Ovary (tissue), 9 donors: Measurements from ENCODE around the gene HINT3. TPM values are rescaled to one million over a fixed set of nuclear protein-coding genes. Genes with fewer than 3 reads are reported as not detected.

ENCODE experiments used
- DNase-seq, 5 donors: peaks; one replicate each; pipeline ENCODE4 v3.0.0-alpha.2; 2019 to 2020
- H3K27ac ChIP-seq, 2 donors: fragments of 200-600 bp; one replicate each; pipeline versions ENCODE4 v1.5.1 to v1.8.0; 2019 to 2022
- H3K27me3 ChIP-seq: fragments of 200-600 bp; one replicate; pipeline ENCODE4 v1.8.0; 2022
- H3K36me3 ChIP-seq: fragments of 200-600 bp; sonication (generic); one replicate; pipeline ENCODE4 v1.5.1; 2019
- H3K4me1 ChIP-seq: one replicate; pipeline ENCODE4 v1.8.1; 2013; ENCODE audit warnings: mild to moderate bottlenecking, moderate library complexity; ENCODE audit not compliant: insufficient read depth
- H3K4me3 ChIP-seq: fragments of 200-600 bp; sonication (generic); one replicate; pipeline ENCODE4 v1.5.1; 2017
- H3K9me3 ChIP-seq, 2 donors: fragments of 200-600 bp in 1 of 2; sonication (generic) in 1 of 2; one replicate each; pipeline versions ENCODE4 v1.5.1 to v1.8.1; 2013 to 2019; ENCODE audit warnings: mild to moderate bottlenecking in 1 of 2, moderate library complexity in 1 of 2
- CTCF ChIP-seq, 3 donors: fragments of 450-650 bp in 2 of 3; fragments of 200-600 bp in 1 of 3; IDR thresholded peaks; one replicate each; pipeline versions ENCODE4 v1.5.1 to v1.8.0; 2016 to 2022; ENCODE audit warnings: antibody characterized with exemption in 3 of 3, mild to moderate bottlenecking in 1 of 3
- EP300 ChIP-seq: sonication (generic); formaldehyde crosslinking; IDR thresholded peaks from one replicate; pipeline ENCODE4 v1.6.1; 2017; ENCODE audit warnings: antibody characterized with exemption
- POLR2A ChIP-seq: fragments of 450-650 bp; IDR thresholded peaks from one replicate; pipeline ENCODE4 v1.6.1; 2017; ENCODE audit warnings: antibody characterized with exemption, mild to moderate bottlenecking, moderate library complexity
- whole genome bisulfite sequencing, 3 donors: extraction: QIAGEN DNeasy Blood & Tissue Kit in 1 of 3; methylation state at CpG; one replicate each; pipeline versions ENCODE4 v1.1.5 to v1.1.7; 2013 to 2017; 5-methylcytosine and 5-hydroxymethylcytosine counted together
- intact Hi-C, 4 donors: fragments of 100-400 bp; cut with DNase I; formaldehyde crosslinking; loops; one replicate each; pipeline versions ENCODE4 v1.11.0 to v1.15.1; 2022 to 2023
- polyA plus RNA-seq, 2 donors: library from polyadenylated mRNA; stranded (reverse); fragments of 200-250 nt in 1 of 2; fragments of 350-450 nt in 1 of 2; fragmentation: Illumina TruSeq in 1 of 2; extraction: RNeasy Lipid Tissue Mini Kit (QIAGEN cat#74804) in 1 of 2; gene quantifications; one replicate each; pipeline ENCODE4 v1.2.3, GENCODE V29; 2013 to 2014
- total RNA-seq, 7 donors: library from RNA; depleted of rRNA in 2 of 7; stranded (reverse); fragments of >200 nt in 2 of 7; fragmentation: NEBNext Ultra II Directional in 3 of 7; extraction: Animal tissue kit (Norgen Biotek cat#: 25700) in 3 of 7; gene quantifications; one replicate each; pipeline versions ENCODE4 v1.1.0 to v1.2.4, GENCODE V29; 2016 to 2023
- donor health status: DM: no; HTN: no; CAD: no; lungs with moderate emphysema.
- donor health status: DM: no; HTN: no; CAD: no.
- donor health status: Bipolar disorder and iron deficiency.
- donor health status: DM: yes; HTN: yes; CAD: no.
- donor health status: DM: no; HTN: no; CAD: no.
- donor health status: DM: yes; HTN: yes; CAD: no.

The HINT3 gene
- total and polyA plus RNA-seq, 9 donors: 10.3 to 20.4 (median 18.0) TPM

GRCh38 chr6:126010040-126010439 lies 53.5 kb downstream of the HINT3 start:
- intact Hi-C loops: no loop called here
- H3K27ac ChIP-seq: no peak overlapping the region
- no peaks in the 10 kb centered on the region for H3K27me3 ChIP-seq
- WGBS, 3 donors: 65 to 80% (median 75%) methylated on average over 4 of the region's 4 CpGs
- no peaks in the 10 kb centered on the region for H3K9me3 ChIP-seq
- no peak overlapping the region for H3K4me3 ChIP-seq
- H3K36me3 ChIP-seq: no peaks in the 10 kb centered on the region
- DNase-seq: no peak
- H3K4me1 ChIP-seq: no peaks in the 10 kb centered on the region
- TF ChIP-seq EP300 (no peak), POLR2A (no peak), CTCF (IDR thresholded peaks at IDR 0.05) (no peak)

DNA sequence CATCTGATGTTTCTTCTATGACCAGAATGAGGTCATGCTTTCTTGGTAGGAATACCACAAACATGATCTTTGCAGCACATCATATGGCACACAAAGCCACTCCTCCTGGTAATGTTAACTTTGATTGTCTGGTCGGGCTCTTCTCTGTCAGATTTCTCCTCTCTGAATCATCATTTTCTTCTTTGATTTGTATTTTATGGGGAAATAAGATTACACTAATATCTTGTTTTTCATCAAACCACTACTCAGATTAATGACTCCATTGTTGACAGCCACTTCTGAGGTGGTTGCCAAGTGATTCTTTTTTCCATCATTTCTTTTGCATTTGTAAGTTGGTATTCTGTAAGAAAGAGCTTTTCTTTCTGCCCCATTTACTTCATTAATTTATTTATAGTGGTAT lies 59.3 kb downstream of the HINT3 start:
- Histone ChIP-seq H3K36me3 (no peaks in the 10 kb centered on the region), H3K4me3 (no peak overlapping the region), H3K9me3 (no peaks in the 10 kb centered on the region), H3K27me3 (no peaks in the 10 kb centered on the region), H3K4me1 (no peaks in the 10 kb centered on the region), H3K27ac (no peak overlapping the region)
- TF ChIP-seq EP300 (no peak), POLR2A (no peak), CTCF (IDR thresholded peaks at IDR 0.05) (no peak)
- no peak for DNase-seq
- intact Hi-C loops: no loop called here
- WGBS, 3 donors: 73 to 95% (median 94%) methylated on average over 1 of the region's 1 CpG

- no peaks in the 10 kb centered on the region for H3K4me1 ChIP-seq
- no peak overlapping the region for H3K4me3 ChIP-seq
- no peak overlapping the region for H3K27ac ChIP-seq
- no peaks in the 10 kb centered on the region for H3K36me3 ChIP-seq
- intact Hi-C loops: no loop called here
- H3K9me3 ChIP-seq: no peaks in the 10 kb centered on the region
- TF ChIP-seq CTCF (IDR thresholded peaks at IDR 0.05): no peak
- TF ChIP-seq POLR2A: no peak
- TF ChIP-seq EP300: no peak
- no peaks in the 10 kb centered on the region for H3K27me3 ChIP-seq
- DNase-seq: no peak
- 76 to 88% (median 80%) methylated on average over 2 of the region's 2 CpGs for WGBS, 3 donors
Observed at GRCh38 chr6:126016591-126016990, 60.0 kb downstream of the HINT3 start.

- Histone ChIP-seq H3K36me3 (no peaks in the 10 kb centered on the region), H3K27ac (no peak overlapping the region), H3K9me3 (no peaks in the 10 kb centered on the region), H3K4me1 (no peaks in the 10 kb centered on the region), H3K4me3 (no peak overlapping the region), H3K27me3 (no peaks in the 10 kb centered on the region)
- intact Hi-C loops: no loop called here
- no peak for DNase-seq
- TF ChIP-seq EP300: no peak
- no peak for TF ChIP-seq POLR2A
- TF ChIP-seq CTCF (IDR thresholded peaks at IDR 0.05): no peak
Observed at GRCh38 chr6:126017668-126018067, 61.1 kb downstream of the HINT3 start.
